DND-41 (cell line): ENCODE measurements around the gene PHKB.

Experiments
- EZH2 ChIP-seq: IDR thresholded peaks from 3 replicates; pipeline ENCODE4 v1.6.1; 2012; ENCODE audit warnings: borderline replicate concordance, low read depth, mild to moderate bottlenecking, moderate library complexity, low read length, inconsistent platforms; ENCODE audit not compliant: severe bottlenecking
- TF ChIP-seq, protein P1 (sequence below): IDR thresholded peaks from 2 replicates; pipeline ENCODE4 v1.5.1; 2012; ENCODE audit warnings: borderline replicate concordance, low read length, moderate library complexity, mild to moderate bottlenecking; ENCODE audit not compliant: poor library complexity, severe bottlenecking; ENCODE audit errors: extremely low read depth

GRCh38 chr16:47625115-47625567 is 164.0 kb downstream of the PHKB start:
- TF ChIP-seq, protein P1, sequence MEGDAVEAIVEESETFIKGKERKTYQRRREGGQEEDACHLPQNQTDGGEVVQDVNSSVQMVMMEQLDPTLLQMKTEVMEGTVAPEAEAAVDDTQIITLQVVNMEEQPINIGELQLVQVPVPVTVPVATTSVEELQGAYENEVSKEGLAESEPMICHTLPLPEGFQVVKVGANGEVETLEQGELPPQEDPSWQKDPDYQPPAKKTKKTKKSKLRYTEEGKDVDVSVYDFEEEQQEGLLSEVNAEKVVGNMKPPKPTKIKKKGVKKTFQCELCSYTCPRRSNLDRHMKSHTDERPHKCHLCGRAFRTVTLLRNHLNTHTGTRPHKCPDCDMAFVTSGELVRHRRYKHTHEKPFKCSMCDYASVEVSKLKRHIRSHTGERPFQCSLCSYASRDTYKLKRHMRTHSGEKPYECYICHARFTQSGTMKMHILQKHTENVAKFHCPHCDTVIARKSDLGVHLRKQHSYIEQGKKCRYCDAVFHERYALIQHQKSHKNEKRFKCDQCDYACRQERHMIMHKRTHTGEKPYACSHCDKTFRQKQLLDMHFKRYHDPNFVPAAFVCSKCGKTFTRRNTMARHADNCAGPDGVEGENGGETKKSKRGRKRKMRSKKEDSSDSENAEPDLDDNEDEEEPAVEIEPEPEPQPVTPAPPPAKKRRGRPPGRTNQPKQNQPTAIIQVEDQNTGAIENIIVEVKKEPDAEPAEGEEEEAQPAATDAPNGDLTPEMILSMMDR = no peak
- TF ChIP-seq EZH2 = no peak
